MM.1S (cell line): Measurements from ENCODE around the gene SIM2.

Source experiments
- EZH2 ChIP-seq: fragments of 300-600 bp; sonication (generic); optimal IDR thresholded peaks from 2 replicates; pipeline ENCODE3; 2017; ENCODE audit warnings: low read depth, mild to moderate bottlenecking, antibody characterized with exemption, low read length, mixed read lengths
- EZH2phosphoT487 ChIP-seq: fragments of 300-600 bp; sonication (generic); IDR thresholded peaks from 2 replicates; pipeline ENCODE4 v1.6.1; 2018; ENCODE audit warnings: antibody characterized with exemption, low read length
- TF ChIP-seq, protein P1 (sequence below): fragments of 300-600 bp; sonication (generic); IDR thresholded peaks from 2 replicates; pipeline ENCODE4 v1.5.1; 2016; ENCODE audit warnings: antibody characterized with exemption, low read length, mixed read lengths

DNA sequence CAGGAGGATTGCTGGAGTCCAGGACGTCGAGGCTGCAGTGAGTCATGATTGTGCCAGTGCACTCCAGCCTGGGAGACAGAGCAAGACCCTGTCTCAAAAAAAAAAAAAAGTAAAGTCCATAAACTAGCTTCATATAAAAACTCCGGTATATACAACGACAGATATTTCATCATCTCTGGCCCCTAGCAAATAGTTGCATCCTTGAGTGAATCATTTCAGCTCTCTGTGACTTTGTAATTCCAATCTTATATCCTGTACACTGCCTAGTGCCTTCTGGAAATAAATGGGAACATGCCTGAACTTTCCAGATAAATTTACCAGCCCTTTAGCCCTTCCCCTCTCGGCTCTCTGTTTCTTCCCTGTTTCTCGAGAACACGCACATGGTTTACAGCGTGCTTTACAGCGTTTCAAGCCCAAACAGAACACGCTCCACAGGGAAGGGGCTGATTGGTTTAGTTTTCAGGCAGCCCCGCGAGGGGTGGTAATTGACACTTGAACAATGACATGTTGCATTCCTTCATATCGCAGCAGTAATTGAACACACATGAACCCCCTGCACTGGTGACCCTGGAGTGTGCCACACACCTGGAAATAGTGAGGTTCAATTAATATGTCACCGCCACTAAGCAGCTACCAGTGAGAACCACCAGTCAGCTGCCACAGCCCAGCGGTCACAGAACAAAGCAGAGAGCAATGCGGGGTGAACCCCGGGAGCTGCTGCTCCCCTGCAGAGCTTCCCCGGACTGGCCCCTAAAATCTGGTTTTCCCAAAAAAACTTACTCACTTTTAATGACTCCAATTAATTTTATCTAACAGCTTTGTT is 35.7 kb upstream of the SIM2 start:
- TF ChIP-seq EZH2 (no peak), EZH2phosphoT487 (no peak)
- TF ChIP-seq, protein P1, sequence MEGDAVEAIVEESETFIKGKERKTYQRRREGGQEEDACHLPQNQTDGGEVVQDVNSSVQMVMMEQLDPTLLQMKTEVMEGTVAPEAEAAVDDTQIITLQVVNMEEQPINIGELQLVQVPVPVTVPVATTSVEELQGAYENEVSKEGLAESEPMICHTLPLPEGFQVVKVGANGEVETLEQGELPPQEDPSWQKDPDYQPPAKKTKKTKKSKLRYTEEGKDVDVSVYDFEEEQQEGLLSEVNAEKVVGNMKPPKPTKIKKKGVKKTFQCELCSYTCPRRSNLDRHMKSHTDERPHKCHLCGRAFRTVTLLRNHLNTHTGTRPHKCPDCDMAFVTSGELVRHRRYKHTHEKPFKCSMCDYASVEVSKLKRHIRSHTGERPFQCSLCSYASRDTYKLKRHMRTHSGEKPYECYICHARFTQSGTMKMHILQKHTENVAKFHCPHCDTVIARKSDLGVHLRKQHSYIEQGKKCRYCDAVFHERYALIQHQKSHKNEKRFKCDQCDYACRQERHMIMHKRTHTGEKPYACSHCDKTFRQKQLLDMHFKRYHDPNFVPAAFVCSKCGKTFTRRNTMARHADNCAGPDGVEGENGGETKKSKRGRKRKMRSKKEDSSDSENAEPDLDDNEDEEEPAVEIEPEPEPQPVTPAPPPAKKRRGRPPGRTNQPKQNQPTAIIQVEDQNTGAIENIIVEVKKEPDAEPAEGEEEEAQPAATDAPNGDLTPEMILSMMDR: no peak
